Measurements from ENCODE around the gene FHIT.

- no peak for TF ChIP-seq CTCF (IDR thresholded peaks at IDR 0.05)
- no peak for TF ChIP-seq EZH2phosphoT487 (IDR thresholded peaks at IDR 0.05)
These were observed 974.6 kb downstream of the FHIT start for GRCh38 chr3:60276615-60277014.

Measured in neural progenitor cell (in vitro differentiated cells).